ENCODE results near the gene FYCO1. TPM values are rescaled to one million over a fixed set of nuclear protein-coding genes. Genes with fewer than 3 reads are reported as not detected.

Gene FYCO1
- total and polyA plus RNA-seq, 8 donors = 19.0 to 42.7 (median 20.4) TPM

DNA sequence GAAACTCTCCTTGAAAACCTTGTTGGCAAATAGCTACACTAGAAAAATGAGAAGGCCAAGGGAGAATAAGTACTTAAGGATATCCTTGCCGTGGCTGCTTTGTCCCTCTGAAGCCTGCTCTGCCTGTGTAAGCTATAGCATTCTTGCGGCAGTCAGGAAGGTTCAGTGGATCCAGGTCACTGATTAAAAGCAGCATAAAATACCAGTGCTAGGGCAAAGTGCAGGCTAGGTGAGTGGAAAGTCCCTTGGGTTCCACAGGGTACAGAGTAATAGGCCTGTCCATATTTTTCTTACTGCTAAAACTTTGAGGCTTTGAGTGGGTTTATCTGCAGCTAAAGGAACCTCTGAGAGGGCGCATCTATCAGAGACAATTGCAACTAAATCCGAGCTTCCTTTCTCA is 42.1 kb downstream of the FYCO1 start:
- H3K27me3 ChIP-seq = no peaks in the 10 kb centered on the region
- H3K36me3 ChIP-seq = peaks cover 0 to 100% of the 10 kb centered on the region in 2 donors
- ATAC-seq = no peak
- DNase-seq = no peak
- H3K27ac ChIP-seq = no peak overlapping the region
- TF ChIP-seq, protein P1, sequence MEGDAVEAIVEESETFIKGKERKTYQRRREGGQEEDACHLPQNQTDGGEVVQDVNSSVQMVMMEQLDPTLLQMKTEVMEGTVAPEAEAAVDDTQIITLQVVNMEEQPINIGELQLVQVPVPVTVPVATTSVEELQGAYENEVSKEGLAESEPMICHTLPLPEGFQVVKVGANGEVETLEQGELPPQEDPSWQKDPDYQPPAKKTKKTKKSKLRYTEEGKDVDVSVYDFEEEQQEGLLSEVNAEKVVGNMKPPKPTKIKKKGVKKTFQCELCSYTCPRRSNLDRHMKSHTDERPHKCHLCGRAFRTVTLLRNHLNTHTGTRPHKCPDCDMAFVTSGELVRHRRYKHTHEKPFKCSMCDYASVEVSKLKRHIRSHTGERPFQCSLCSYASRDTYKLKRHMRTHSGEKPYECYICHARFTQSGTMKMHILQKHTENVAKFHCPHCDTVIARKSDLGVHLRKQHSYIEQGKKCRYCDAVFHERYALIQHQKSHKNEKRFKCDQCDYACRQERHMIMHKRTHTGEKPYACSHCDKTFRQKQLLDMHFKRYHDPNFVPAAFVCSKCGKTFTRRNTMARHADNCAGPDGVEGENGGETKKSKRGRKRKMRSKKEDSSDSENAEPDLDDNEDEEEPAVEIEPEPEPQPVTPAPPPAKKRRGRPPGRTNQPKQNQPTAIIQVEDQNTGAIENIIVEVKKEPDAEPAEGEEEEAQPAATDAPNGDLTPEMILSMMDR (IDR thresholded peaks at IDR 0.05) = no peak
- no peak overlapping the region for H3K4me3 ChIP-seq
- no peaks in the 10 kb centered on the region for H3K9me3 ChIP-seq
- intact Hi-C loops (cut with DNase I) = no loop called here
- H3K4me1 ChIP-seq = peaks cover 0 to 2% of the 10 kb centered on the region in 2 donors

DNA sequence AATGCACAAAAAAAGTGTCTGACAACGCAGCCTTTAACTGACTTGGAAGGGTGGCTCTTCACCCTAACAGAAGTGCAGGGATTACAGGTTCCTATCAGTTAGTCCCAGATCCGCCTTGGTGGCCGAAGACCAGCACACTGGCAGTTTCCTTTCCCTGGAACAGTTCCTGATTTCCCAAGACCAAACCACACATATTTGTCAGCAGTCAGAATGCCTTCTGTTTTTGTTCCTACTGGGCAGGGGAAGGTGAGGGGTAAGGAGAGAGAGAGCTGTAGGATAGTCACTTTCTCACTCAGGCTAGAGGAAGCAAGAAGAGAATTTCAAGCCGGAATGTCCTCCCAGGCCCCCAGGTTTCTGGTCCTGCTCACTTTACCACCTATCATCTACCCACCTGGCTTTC is 43.2 kb downstream of the FYCO1 start:
- DNase-seq = no peak

DNA sequence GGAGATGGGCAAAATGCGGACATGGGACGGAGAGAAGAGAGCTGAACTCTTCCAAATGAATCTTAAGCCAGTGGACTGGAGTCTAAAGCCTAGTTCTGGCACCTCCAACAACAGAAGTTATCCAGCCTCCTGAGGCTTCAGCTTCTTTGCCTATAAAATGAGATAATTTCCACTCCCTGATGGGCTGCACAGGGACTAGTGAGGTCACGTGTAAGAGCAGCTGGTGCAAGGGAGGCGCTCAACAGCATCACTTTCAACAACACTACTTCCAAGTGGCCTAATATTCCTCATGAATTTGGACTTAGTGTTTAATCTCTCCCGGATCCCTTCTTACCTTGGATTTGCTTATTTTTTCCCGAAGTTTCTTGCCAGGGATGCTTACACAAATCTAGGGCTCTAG is 43.7 kb downstream of the FYCO1 start:
- H3K27me3 ChIP-seq = no peaks in the 10 kb centered on the region
- intact Hi-C loops (cut with DNase I) = no loop called here

More for the DNA sequence above, 43.2 kb downstream of the FYCO1 start:
- TF ChIP-seq, protein P1 (IDR thresholded peaks at IDR 0.05) = no peak
- H3K4me1 ChIP-seq = peaks cover 0 to 2% of the 10 kb centered on the region in 2 donors
- H3K9me3 ChIP-seq = no peaks in the 10 kb centered on the region
- intact Hi-C loops (cut with DNase I) = no loop called here
- peaks cover 0 to 100% of the 10 kb centered on the region in 2 donors for H3K36me3 ChIP-seq
- no peak overlapping the region for H3K4me3 ChIP-seq
- no peak overlapping the region for H3K27ac ChIP-seq
- H3K27me3 ChIP-seq = no peaks in the 10 kb centered on the region
- ATAC-seq = no peak

DNA sequence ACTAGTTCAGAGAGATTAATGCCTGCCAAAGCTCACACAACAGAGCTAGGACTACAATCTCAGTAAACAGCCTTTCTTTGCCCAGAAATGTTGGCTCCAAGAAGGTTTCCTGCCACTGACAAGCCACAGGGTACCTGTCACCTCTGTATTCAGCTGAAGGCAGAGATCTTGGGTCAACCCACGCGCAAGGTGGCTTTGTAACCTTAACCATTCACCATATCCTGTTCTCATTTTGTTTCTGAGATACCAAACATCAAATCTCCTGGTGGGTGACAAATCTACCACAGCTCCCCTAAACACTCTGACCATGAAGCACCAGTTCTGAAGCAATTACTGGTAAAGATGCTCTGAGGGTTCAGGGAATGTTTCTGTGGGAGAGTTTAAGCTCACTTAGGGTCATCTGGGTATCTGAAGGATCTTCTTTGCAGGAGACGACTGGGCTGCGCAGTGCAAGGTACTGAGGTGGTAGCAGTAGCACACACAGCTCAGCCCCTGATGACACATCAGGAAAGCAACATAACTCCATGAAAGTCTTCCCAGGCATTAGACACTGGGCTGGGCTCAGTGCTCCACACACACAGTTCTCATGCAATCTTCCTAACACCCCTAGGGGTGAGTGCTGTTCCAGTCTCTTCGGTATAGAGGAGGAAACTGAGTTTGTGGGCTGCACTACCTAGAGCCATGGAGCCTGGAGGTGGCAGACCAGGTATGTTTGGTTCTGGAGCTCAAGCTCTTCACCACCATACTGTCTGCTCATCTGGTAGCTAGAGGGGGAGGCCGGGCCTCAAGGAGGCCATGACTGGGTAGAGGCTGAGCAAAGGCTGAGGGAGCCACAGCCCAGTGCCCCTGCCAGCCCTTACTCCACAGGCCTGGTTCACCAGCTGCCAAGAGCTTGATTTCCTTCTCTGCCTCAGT is 44.7 kb downstream of the FYCO1 start:
- no peaks in the 10 kb centered on the region for H3K27me3 ChIP-seq
- peaks cover 0 to 100% of the 10 kb centered on the region in 2 donors for H3K36me3 ChIP-seq
- H3K27ac ChIP-seq = peak overlapping the region in 1 of 2 donors; percentile 8
- intact Hi-C loops (cut with DNase I) = no loop called here
- ATAC-seq = no peak
- DNase-seq = no peak
- peaks cover 0 to 2% of the 10 kb centered on the region in 2 donors for H3K4me1 ChIP-seq
- H3K9me3 ChIP-seq = no peaks in the 10 kb centered on the region
- TF ChIP-seq, protein P1 (IDR thresholded peaks at IDR 0.05) = no peak
- no peak overlapping the region for H3K4me3 ChIP-seq

More for the DNA sequence above, 43.7 kb downstream of the FYCO1 start:
- Histone ChIP-seq H3K9me3 (no peaks in the 10 kb centered on the region), H3K36me3 (peaks cover 0 to 100% of the 10 kb centered on the region in 2 donors), H3K4me1 (peaks cover 0 to 2% of the 10 kb centered on the region in 2 donors), H3K4me3 (no peak overlapping the region), H3K27ac (no peak overlapping the region)
- no peak for DNase-seq
- ATAC-seq = no peak
- TF ChIP-seq, protein P1 (IDR thresholded peaks at IDR 0.05) = no peak

DNA sequence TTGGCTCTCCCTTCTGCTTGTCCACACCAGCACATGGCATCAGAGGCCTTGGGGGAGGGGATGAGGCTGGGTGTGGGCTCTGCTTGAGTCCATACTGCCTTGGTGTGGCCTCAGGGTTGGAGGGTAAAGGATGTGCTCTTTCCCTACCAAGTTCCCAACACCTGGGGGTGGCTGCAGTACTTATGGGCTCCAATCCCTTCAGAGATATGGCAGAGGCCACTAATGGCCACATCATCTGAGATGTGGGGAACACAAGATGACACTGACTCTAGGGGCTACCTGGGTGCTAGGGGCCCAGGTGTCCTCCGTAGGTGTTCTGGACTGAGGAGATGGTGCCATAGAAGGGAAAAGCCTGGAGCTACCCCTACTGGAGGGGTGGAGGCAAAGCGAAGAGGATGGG is 45.5 kb downstream of the FYCO1 start:
- no peak for DNase-seq

More for the DNA sequence above, 45.5 kb downstream of the FYCO1 start:
- peaks cover 0 to 99% of the 10 kb centered on the region in 2 donors for H3K36me3 ChIP-seq
- no peak for ATAC-seq
- intact Hi-C loops (cut with DNase I) = no loop called here
- no peak overlapping the region for H3K27ac ChIP-seq
- no peaks in the 10 kb centered on the region for H3K27me3 ChIP-seq
- H3K4me3 ChIP-seq = no peak overlapping the region
- H3K4me1 ChIP-seq = peaks cover 0 to 2% of the 10 kb centered on the region in 2 donors
- TF ChIP-seq, protein P1 (IDR thresholded peaks at IDR 0.05) = no peak
- no peaks in the 10 kb centered on the region for H3K9me3 ChIP-seq

Measured in left lung (tissue), 10 donors.